HepG2 (cell line): ENCODE data around the gene ABCC3. TPM values are rescaled to one million over a fixed set of nuclear protein-coding genes. Genes with fewer than 3 reads are reported as not detected.
A peak's percentile ranks its signal among the peaks of the same experiment; 100 is the strongest.

Experiments
- FOXK2 ChIP-seq: fragments of 450-650 bp; IDR thresholded peaks from 2 replicates; pipeline ENCODE4 v1.6.1; 2016
- PPARG ChIP-seq: conservative IDR thresholded peaks from 2 replicates; pipeline ENCODE4 v1.6.1; 2016; ENCODE audit warnings: missing biosample characterization, missing genetic modification reagents
- TFDP2 ChIP-seq: sonication (generic); formaldehyde crosslinking; IDR thresholded peaks from 2 replicates; pipeline ENCODE4 v1.4.0; 2020; ENCODE audit warnings: missing genetic modification reagents
- ZNF264 ChIP-seq: sonication (generic); formaldehyde crosslinking; IDR thresholded peaks from 2 replicates; pipeline ENCODE4 v1.4.0; 2020; ENCODE audit warnings: missing genetic modification reagents
- ZNF275 ChIP-seq: sonication (generic); formaldehyde crosslinking; IDR thresholded peaks from 2 replicates; pipeline ENCODE4 v1.8.0; 2022; ENCODE audit warnings: missing genetic modification reagents, mild to moderate bottlenecking, inconsistent platforms, borderline replicate concordance
- ZNF564 ChIP-seq: sonication (generic); formaldehyde crosslinking; IDR thresholded peaks from 2 replicates; pipeline ENCODE4 v1.8.1; 2023; ENCODE audit warnings: mild to moderate bottlenecking, missing genetic modification reagents
- ZNF768 ChIP-seq: sonication (generic); formaldehyde crosslinking; IDR thresholded peaks from 2 replicates; pipeline ENCODE4 v1.4.0; 2020; ENCODE audit warnings: missing genetic modification reagents
- polyA plus RNA-seq, 8 experiments: library from polyadenylated mRNA; depleted of rRNA in 3 of 8; stranded (reverse) in 7 of 8; unstranded in 1 of 8; fragments of >200 nt; fragmentation: Illumina TruSeq in 4 of 8; extraction: Trizol in 4 of 8; gene quantifications; 2 replicates each; pipeline versions ENCODE4 v1.2.1 to v1.2.3, GENCODE V29; 2011 to 2016; ENCODE audit warnings: low read depth in 4 of 8, missing spikeins in 1 of 8, mixed read lengths in 1 of 8; ENCODE audit not compliant: insufficient read depth in 1 of 8
- total RNA-seq, 5 experiments: library from RNA; depleted of rRNA; stranded (reverse); fragments of >200 nt; fragmentation: Illumina TruSeq; extraction: Trizol; gene quantifications; 2 replicates each; pipeline ENCODE4 v1.2.3, GENCODE V29; 2016; ENCODE audit warnings: low read depth in 1 of 5
- TF ChIP-seq, protein P1 (sequence below): sonication (generic); formaldehyde crosslinking; IDR thresholded peaks from 2 replicates; pipeline ENCODE4 v1.8.0; 2022; ENCODE audit warnings: low read depth, missing genetic modification reagents
- TF ChIP-seq, protein P2 (sequence below): sonication (generic); formaldehyde crosslinking; IDR thresholded peaks from 2 replicates; pipeline ENCODE4 v1.4.0; 2020; ENCODE audit warnings: mild to moderate bottlenecking, missing genetic modification reagents
- TF ChIP-seq, protein P3 (sequence below): sonication (generic); formaldehyde crosslinking; IDR thresholded peaks from 2 replicates; pipeline ENCODE4 v1.8.0; 2022; ENCODE audit warnings: missing genetic modification reagents, mild to moderate bottlenecking, moderate library complexity, borderline replicate concordance
- TF ChIP-seq, protein P4 (sequence below): IDR thresholded peaks from 2 replicates; pipeline ENCODE4 v1.4.0; 2020; ENCODE audit warnings: mild to moderate bottlenecking, missing genetic modification reagents

Gene ABCC3
- total and polyA plus RNA-seq, 2 of the 13 experiments (the other 11 are each of a cell fraction or from before 2014, with no cell fraction given), result 25.2 to 50.7 TPM

DNA sequence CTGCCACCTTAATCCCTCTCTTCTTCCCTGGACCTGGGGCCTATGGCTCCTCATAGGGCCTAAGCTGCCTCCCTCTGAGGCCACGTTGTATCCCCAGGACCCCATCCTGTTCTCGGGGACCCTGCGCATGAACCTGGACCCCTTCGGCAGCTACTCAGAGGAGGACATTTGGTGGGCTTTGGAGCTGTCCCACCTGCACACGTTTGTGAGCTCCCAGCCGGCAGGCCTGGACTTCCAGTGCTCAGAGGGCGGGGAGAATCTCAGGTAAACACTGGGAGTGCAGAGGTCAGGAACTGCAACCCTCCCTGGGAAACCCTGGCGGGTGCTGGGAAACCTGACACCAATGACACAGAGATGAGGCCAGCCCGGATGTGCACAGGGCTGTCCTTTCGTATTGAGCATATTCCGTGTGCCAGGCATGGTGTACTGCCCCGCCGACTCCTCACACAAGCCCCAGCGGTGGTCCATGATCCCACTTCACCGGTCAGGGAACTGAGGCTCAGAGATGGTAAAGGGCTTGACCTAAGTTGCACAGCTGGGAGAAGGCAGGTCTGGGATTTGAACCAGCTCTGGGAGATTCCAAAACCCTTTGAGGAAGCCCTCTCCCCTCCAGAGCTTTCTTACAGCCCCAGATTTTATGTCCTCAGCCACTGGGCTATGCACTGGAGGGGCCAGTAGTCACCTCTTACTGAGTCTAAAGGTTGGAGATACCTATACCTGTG is 50.1 kb downstream of the ABCC3 start (continued):
- TF ChIP-seq, protein P1, sequence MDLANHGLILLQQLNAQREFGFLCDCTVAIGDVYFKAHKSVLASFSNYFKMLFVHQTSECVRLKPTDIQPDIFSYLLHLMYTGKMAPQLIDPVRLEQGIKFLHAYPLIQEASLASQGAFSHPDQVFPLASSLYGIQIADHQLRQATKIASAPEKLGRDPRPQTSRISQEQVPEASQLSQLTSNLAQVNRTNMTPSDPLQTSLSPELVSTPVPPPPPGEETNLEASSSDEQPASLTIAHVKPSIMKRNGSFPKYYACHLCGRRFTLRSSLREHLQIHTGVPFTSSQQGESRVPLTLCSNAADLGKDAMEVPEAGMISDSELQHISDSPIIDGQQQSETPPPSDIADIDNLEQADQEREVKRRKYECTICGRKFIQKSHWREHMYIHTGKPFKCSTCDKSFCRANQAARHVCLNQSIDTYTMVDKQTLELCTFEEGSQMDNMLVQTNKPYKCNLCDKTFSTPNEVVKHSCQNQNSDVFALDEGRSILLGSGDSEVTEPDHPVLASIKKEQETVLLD (CRISPR knock-in tag), result no peak
- peak; percentile 99 for TF ChIP-seq ZNF768 (CRISPR knock-in tag)
- no peak for TF ChIP-seq ZNF564 (CRISPR knock-in tag)
- peak; percentile 83 for TF ChIP-seq TFDP2 (CRISPR knock-in tag)
- peak; percentile 74; the same call in 1 of the 2 replicates for TF ChIP-seq ZNF275 (CRISPR knock-in tag)
- peak; percentile 93 for TF ChIP-seq PPARG (CRISPR knock-in tag)
- TF ChIP-seq ZNF264, result peak; percentile 85
- TF ChIP-seq, protein P2, sequence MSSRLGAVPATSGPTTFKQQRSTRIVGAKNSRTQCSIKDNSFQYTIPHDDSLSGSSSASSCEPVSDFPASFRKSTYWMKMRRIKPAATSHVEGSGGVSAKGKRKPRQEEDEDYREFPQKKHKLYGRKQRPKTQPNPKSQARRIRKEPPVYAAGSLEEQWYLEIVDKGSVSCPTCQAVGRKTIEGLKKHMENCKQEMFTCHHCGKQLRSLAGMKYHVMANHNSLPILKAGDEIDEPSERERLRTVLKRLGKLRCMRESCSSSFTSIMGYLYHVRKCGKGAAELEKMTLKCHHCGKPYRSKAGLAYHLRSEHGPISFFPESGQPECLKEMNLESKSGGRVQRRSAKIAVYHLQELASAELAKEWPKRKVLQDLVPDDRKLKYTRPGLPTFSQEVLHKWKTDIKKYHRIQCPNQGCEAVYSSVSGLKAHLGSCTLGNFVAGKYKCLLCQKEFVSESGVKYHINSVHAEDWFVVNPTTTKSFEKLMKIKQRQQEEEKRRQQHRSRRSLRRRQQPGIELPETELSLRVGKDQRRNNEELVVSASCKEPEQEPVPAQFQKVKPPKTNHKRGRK, result no peak
- peak; percentile 90 for TF ChIP-seq FOXK2
- TF ChIP-seq, protein P3, sequence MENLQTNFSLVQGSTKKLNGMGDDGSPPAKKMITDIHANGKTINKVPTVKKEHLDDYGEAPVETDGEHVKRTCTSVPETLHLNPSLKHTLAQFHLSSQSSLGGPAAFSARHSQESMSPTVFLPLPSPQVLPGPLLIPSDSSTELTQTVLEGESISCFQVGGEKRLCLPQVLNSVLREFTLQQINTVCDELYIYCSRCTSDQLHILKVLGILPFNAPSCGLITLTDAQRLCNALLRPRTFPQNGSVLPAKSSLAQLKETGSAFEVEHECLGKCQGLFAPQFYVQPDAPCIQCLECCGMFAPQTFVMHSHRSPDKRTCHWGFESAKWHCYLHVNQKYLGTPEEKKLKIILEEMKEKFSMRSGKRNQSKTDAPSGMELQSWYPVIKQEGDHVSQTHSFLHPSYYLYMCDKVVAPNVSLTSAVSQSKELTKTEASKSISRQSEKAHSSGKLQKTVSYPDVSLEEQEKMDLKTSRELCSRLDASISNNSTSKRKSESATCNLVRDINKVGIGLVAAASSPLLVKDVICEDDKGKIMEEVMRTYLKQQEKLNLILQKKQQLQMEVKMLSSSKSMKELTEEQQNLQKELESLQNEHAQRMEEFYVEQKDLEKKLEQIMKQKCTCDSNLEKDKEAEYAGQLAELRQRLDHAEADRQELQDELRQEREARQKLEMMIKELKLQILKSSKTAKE (CRISPR knock-in tag), result peak; percentile 91; the same call in 1 of the 2 replicates
- TF ChIP-seq, protein P4, sequence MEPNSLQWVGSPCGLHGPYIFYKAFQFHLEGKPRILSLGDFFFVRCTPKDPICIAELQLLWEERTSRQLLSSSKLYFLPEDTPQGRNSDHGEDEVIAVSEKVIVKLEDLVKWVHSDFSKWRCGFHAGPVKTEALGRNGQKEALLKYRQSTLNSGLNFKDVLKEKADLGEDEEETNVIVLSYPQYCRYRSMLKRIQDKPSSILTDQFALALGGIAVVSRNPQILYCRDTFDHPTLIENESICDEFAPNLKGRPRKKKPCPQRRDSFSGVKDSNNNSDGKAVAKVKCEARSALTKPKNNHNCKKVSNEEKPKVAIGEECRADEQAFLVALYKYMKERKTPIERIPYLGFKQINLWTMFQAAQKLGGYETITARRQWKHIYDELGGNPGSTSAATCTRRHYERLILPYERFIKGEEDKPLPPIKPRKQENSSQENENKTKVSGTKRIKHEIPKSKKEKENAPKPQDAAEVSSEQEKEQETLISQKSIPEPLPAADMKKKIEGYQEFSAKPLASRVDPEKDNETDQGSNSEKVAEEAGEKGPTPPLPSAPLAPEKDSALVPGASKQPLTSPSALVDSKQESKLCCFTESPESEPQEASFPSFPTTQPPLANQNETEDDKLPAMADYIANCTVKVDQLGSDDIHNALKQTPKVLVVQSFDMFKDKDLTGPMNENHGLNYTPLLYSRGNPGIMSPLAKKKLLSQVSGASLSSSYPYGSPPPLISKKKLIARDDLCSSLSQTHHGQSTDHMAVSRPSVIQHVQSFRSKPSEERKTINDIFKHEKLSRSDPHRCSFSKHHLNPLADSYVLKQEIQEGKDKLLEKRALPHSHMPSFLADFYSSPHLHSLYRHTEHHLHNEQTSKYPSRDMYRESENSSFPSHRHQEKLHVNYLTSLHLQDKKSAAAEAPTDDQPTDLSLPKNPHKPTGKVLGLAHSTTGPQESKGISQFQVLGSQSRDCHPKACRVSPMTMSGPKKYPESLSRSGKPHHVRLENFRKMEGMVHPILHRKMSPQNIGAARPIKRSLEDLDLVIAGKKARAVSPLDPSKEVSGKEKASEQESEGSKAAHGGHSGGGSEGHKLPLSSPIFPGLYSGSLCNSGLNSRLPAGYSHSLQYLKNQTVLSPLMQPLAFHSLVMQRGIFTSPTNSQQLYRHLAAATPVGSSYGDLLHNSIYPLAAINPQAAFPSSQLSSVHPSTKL (CRISPR knock-in tag), result peak; percentile 97
